MCF 10A (cell line): Measurements from ENCODE around the gene CBX6. TPM values are rescaled to one million over a fixed set of nuclear protein-coding genes. Genes with fewer than 3 reads are reported as not detected.

Experiments used
- BruUV-seq: library from RNA; stranded (reverse); fragments of 400-500 nt; replicated peaks from 2 replicates; lab custom pipeline; 2021; lab: Mats Ljungman, UMichigan
- CTCF ChIA-PET: fragments of 300-600 bp; sonication (Branson Sonifier 250); formaldehyde crosslinking; extraction: SDS; loops from one replicate; lab custom pipeline; 2021; ENCODE audit warnings: antibody characterized with exemption, inconsistent platforms; lab: Yijun Ruan, JAX
- POLR2A ChIA-PET: fragments of 300-600, 350-650 bp; sonication (Branson Sonifier 250); formaldehyde crosslinking; extraction: SDS; loops from one replicate; lab custom pipeline; 2020; ENCODE audit warnings: antibody characterized with exemption, inconsistent platforms; lab: Yijun Ruan, JAX
- DNase-seq: peaks from one replicate; pipeline ENCODE4 v3.0.0-alpha.2; 2018; ENCODE audit not compliant: unreplicated experiment
- H3K27ac Mint-ChIP-seq: one replicate; pipeline ENCODE4 v1.8.0; 2022; ENCODE audit warnings: mild to moderate bottlenecking, low read depth, mixed read lengths; ENCODE audit not compliant: unreplicated experiment
- H3K27me3 Mint-ChIP-seq: one replicate; pipeline ENCODE4 v1.8.0; 2022; ENCODE audit warnings: mixed read lengths; ENCODE audit not compliant: insufficient read depth, unreplicated experiment
- H3K36me3 Mint-ChIP-seq: one replicate; pipeline ENCODE4 v1.8.0; 2022; ENCODE audit warnings: mild to moderate bottlenecking, moderate library complexity, mixed read lengths; ENCODE audit not compliant: insufficient read depth, unreplicated experiment
- H3K4me1 Mint-ChIP-seq: one replicate; pipeline ENCODE4 v1.8.0; 2022; ENCODE audit warnings: mixed read lengths; ENCODE audit not compliant: insufficient read depth, unreplicated experiment
- H3K4me3 Mint-ChIP-seq: one replicate; pipeline ENCODE4 v1.8.0; 2022; ENCODE audit warnings: mild to moderate bottlenecking, moderate library complexity, mixed read lengths; ENCODE audit not compliant: unreplicated experiment
- H3K9me3 Mint-ChIP-seq: one replicate; pipeline ENCODE4 v1.8.0; 2022; ENCODE audit warnings: mixed read lengths; ENCODE audit not compliant: unreplicated experiment
- CTCF ChIP-seq: fragments of 200-600 bp; IDR thresholded peaks from one replicate; pipeline ENCODE4 v1.8.0; 2022; ENCODE audit warnings: antibody characterized with exemption, mild to moderate bottlenecking; ENCODE audit not compliant: unreplicated experiment
- intact Hi-C: fragments of 100-400 bp; cut with micrococcal nuclease; formaldehyde crosslinking; loops from 2 replicates; pipeline ENCODE4 v1.14.1; 2022
- total RNA-seq: library from RNA; stranded (reverse); gene quantifications from 2 replicates; pipeline ENCODE4 v1.2.3, GENCODE V29; 2022

Gene CBX6
- total RNA-seq, 1 experiment from 2014 or later = 22.9 TPM

- DNase-seq = no peak
- H3K9me3 Mint-ChIP-seq = no peaks in the 10 kb centered on the region
- ChIA-PET CTCF (interaction anchor here (0.6 kb wide), 1 partner anchor 40 kb away, joined by 3 read pairs; no protein-coding TSS in a partner anchor), POLR2A (interaction anchor here (0.6 kb wide), 1 partner anchor 268 kb away, joined by 4 read pairs; no protein-coding TSS in a partner anchor)
- no TSS peak for BruUV-seq
- no peak for TF ChIP-seq CTCF
- peaks cover 8% of the 10 kb centered on the region for H3K4me1 Mint-ChIP-seq
- peaks cover 55% of the 10 kb centered on the region for H3K27me3 Mint-ChIP-seq
- H3K36me3 Mint-ChIP-seq = peaks cover 4% of the 10 kb centered on the region
- H3K27ac Mint-ChIP-seq = no peak overlapping the region
- H3K4me3 Mint-ChIP-seq = no peak overlapping the region
- intact Hi-C loops = no loop called here
Measured at GRCh38 chr22:38845004-38845740, 26.8 kb downstream of the CBX6 start.

GRCh38 chr22:38844315-38845003 is 27.6 kb downstream of the CBX6 start:
- peaks cover 4% of the 10 kb centered on the region for H3K36me3 Mint-ChIP-seq
- CTCF ChIA-PET = no interaction called here
- no TSS peak for BruUV-seq
- H3K4me3 Mint-ChIP-seq = no peak overlapping the region
- intact Hi-C loops = loop anchor here (5.0 kb wide), 2 partner anchors 42 to 77 kb away; no protein-coding TSS in a partner anchor
- H3K9me3 Mint-ChIP-seq = no peaks in the 10 kb centered on the region
- DNase-seq = no peak
- no peak overlapping the region for H3K27ac Mint-ChIP-seq
- peaks cover 14% of the 10 kb centered on the region for H3K4me1 Mint-ChIP-seq
- TF ChIP-seq CTCF = no peak
- POLR2A ChIA-PET = no interaction called here
- peaks cover 60% of the 10 kb centered on the region for H3K27me3 Mint-ChIP-seq

GRCh38 chr22:38843657-38844314 is 28.2 kb downstream of the CBX6 start, which contains the start of gene NPTXR:
Gene NPTXR, minus strand, starts transcription at chr22:38844028.
- Mint-ChIP-seq H3K4me1 (peaks cover 14% of the 10 kb centered on the region), H3K4me3 (peak within 1 kb of the TSS; percentile 62), H3K36me3 (peaks cover 4% of the 10 kb centered on the region), H3K9me3 (no peaks in the 10 kb centered on the region), H3K27ac (no peak within 1 kb of the TSS), H3K27me3 (peaks cover 56% of the 10 kb centered on the region)
- ChIA-PET POLR2A (interaction anchor here (1.2 to 1.3 kb wide), 2 partner anchors 8 to 12 kb away, joined by 3 read pairs; no protein-coding TSS in a partner anchor), CTCF (no interaction called here)
- DNase-seq = no peak
- no TSS peak for BruUV-seq
- TF ChIP-seq CTCF = no peak
- intact Hi-C loops = loop anchor here (5.0 kb wide), 2 partner anchors 41 to 76 kb away; no protein-coding TSS in a partner anchor
